HepG2 (cell line): ENCODE results near the gene CDA. TPM values are rescaled to one million over a fixed set of nuclear protein-coding genes. Genes with fewer than 3 reads are reported as not detected.

Experiments used
- ARID2 ChIP-seq: sonication (generic); formaldehyde crosslinking; IDR thresholded peaks from 2 replicates; pipeline ENCODE4 v1.8.1; 2022; ENCODE audit warnings: mild to moderate bottlenecking, missing genetic modification reagents, borderline replicate concordance
- ATF7-NPFF ChIP-seq: sonication (generic); formaldehyde crosslinking; IDR thresholded peaks from 2 replicates; pipeline ENCODE4 v1.8.1; 2023; ENCODE audit warnings: mild to moderate bottlenecking, low read depth, missing genetic modification reagents, moderate library complexity
- BCL3 ChIP-seq: sonication (generic); formaldehyde crosslinking; IDR thresholded peaks from 2 replicates; pipeline ENCODE4 v1.5.1; 2020; ENCODE audit warnings: mild to moderate bottlenecking, missing genetic modification reagents, moderate library complexity
- CBFB ChIP-seq: sonication (generic); formaldehyde crosslinking; IDR thresholded peaks from 2 replicates; pipeline ENCODE4 v1.4.0; 2020; ENCODE audit warnings: missing genetic modification reagents
- ELK4 ChIP-seq: sonication (generic); formaldehyde crosslinking; IDR thresholded peaks from 2 replicates; pipeline ENCODE4 v1.9.0; 2021; ENCODE audit warnings: missing genetic modification reagents, borderline replicate concordance
- EP300 ChIP-seq, 3 experiments: sonication (generic) in 1 of 3; formaldehyde crosslinking in 1 of 3; IDR thresholded peaks; 2 replicates each; pipeline versions ENCODE4 v1.5.1 to v1.6.1; 2011 to 2020; ENCODE audit warnings: low read depth in 2 of 3, low read length in 2 of 3, borderline replicate concordance in 1 of 3, improper control_type of control experiment in 1 of 3, mild to moderate bottlenecking in 1 of 3, missing genetic modification reagents in 1 of 3, moderate library complexity in 1 of 3
- FUBP1 ChIP-seq: sonication (generic); formaldehyde crosslinking; IDR thresholded peaks from 2 replicates; pipeline ENCODE4 v1.5.1; 2020; ENCODE audit warnings: missing genetic modification reagents, mild to moderate bottlenecking, borderline replicate concordance
- ONECUT2 ChIP-seq: sonication (generic); formaldehyde crosslinking; IDR thresholded peaks from 2 replicates; pipeline ENCODE4 v1.4.0; 2020; ENCODE audit warnings: missing genetic modification reagents
- PHF20 ChIP-seq: sonication (generic); formaldehyde crosslinking; IDR thresholded peaks from 2 replicates; pipeline ENCODE4 v1.5.0; 2020; ENCODE audit warnings: mild to moderate bottlenecking, missing genetic modification reagents
- POGK ChIP-seq: sonication (generic); formaldehyde crosslinking; conservative IDR thresholded peaks from 2 replicates; pipeline ENCODE4 v1.8.0; 2022; ENCODE audit warnings: mild to moderate bottlenecking, moderate library complexity, missing genetic modification reagents
- SRF ChIP-seq: IDR thresholded peaks from 2 replicates; pipeline ENCODE4 v1.6.1; 2011; ENCODE audit warnings: mild to moderate bottlenecking, low read depth, low read length, moderate library complexity
- ZFP41 ChIP-seq: sonication (generic); formaldehyde crosslinking; IDR thresholded peaks from 2 replicates; pipeline ENCODE4 v1.4.0; 2020; ENCODE audit warnings: mild to moderate bottlenecking, missing genetic modification reagents, borderline replicate concordance
- ZFX ChIP-seq: sonication (generic); formaldehyde crosslinking; IDR thresholded peaks from 2 replicates; pipeline ENCODE4 v1.4.0; 2020; ENCODE audit warnings: mild to moderate bottlenecking, low read depth, missing genetic modification reagents, moderate library complexity
- ZNF557 ChIP-seq: sonication (generic); formaldehyde crosslinking; IDR thresholded peaks from 2 replicates; pipeline ENCODE4 v1.4.0; 2020; ENCODE audit warnings: missing genetic modification reagents
- ZNF678 ChIP-seq: sonication (generic); formaldehyde crosslinking; IDR thresholded peaks from 2 replicates; pipeline ENCODE4 v1.4.0; 2020; ENCODE audit warnings: mild to moderate bottlenecking, missing genetic modification reagents
- polyA plus RNA-seq, 8 experiments: library from polyadenylated mRNA; depleted of rRNA in 3 of 8; stranded (reverse) in 7 of 8; unstranded in 1 of 8; fragments of >200 nt; fragmentation: Illumina TruSeq in 4 of 8; extraction: Trizol in 4 of 8; gene quantifications; 2 replicates each; pipeline versions ENCODE4 v1.2.1 to v1.2.3, GENCODE V29; 2011 to 2016; ENCODE audit warnings: low read depth in 4 of 8, missing spikeins in 1 of 8, mixed read lengths in 1 of 8; ENCODE audit not compliant: insufficient read depth in 1 of 8
- total RNA-seq, 5 experiments: library from RNA; depleted of rRNA; stranded (reverse); fragments of >200 nt; fragmentation: Illumina TruSeq; extraction: Trizol; gene quantifications; 2 replicates each; pipeline ENCODE4 v1.2.3, GENCODE V29; 2016; ENCODE audit warnings: low read depth in 1 of 5
- TF ChIP-seq, protein P1 (sequence below), 2 experiments: IDR thresholded peaks; 2 replicates each; pipeline ENCODE4 v1.6.1; 2011 to 2012; ENCODE audit warnings: low read length in 2 of 2, borderline replicate concordance in 1 of 2, low read depth in 1 of 2, mild to moderate bottlenecking in 1 of 2, moderate library complexity in 1 of 2

CDA gene
- total and polyA plus RNA-seq, 2 of the 13 experiments (the other 11 are each of a cell fraction or from before 2014, with no cell fraction given) = 0.66 to 2.1 TPM

DNA sequence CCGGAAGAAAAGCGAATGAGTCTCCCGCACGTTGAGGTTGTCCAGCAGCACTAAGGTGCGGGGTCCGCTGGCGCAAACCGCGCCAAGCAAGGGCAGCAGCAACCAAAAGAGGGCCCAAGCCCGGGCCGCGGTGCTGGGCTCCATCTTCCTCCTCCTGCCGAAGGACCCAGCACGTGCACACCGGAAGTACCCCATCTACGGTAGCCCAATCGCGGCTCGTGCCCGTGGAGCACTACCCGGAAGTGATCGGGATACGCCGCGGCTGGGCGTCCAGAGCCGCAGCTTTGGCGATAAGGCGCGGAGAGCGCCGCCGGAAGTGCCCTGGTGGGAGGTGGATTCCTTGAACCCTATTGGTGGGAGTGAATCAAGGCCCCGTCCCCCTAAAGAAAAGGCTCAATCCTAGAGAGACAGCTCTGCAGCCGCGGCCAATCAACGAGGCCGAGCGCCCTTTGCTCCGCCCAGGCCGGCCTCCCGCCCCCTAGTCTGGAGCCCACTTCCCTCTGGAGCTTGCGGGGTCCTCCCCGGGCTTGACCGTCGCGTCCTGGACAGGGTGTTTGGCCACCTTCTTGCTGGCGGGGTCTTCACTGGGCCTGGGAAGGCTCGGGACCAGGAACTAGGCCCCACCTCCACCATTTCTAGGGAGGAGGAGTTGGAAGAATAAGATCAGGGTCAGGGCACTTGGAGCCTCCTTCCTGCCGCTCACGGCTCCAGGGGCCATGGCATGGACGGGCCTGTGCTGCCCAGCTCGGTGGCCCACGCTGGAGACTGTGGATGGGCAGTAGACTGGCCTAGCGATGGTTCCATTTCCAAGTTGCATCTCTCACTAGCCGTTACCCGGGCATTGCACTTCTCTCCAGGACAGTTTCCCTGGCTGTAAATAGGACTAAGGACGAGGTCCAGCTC lies 72.6 kb downstream of the CDA start, which contains the start of gene DDOST (continued):
- 0 out of 2 replicates have a peak, but pooled peaks have one; percentile 38 for TF ChIP-seq ZNF557
- peak; percentile 45; the same call in 1 of the 2 replicates for TF ChIP-seq SRF
- no peak for TF ChIP-seq EP300 (IDR thresholded peaks at IDR 0.05; ENCODE audit: low read depth in 2 of 2, low read length in 2 of 2)
- TF ChIP-seq EP300 (CRISPR knock-in tag; IDR thresholded peaks at IDR 0.05; ENCODE audit: borderline replicate concordance) = 0 out of 2 replicates have a peak, but pooled peaks have one; percentile 16
- TF ChIP-seq ZFP41 (CRISPR knock-in tag) = 0 out of 2 replicates have a peak, but pooled peaks have one; percentile 52
- peak; percentile 48; the same call in 1 of the 2 replicates for TF ChIP-seq ZNF678 (CRISPR knock-in tag)
- peak; percentile 78 for TF ChIP-seq CBFB (CRISPR knock-in tag)
- TF ChIP-seq ATF7-NPFF (CRISPR knock-in tag) = peak; percentile 22; the same call in 1 of the 2 replicates
- no peak; the same call in 1 of the 2 replicates for TF ChIP-seq ELK4 (CRISPR knock-in tag)
- TF ChIP-seq FUBP1 (CRISPR knock-in tag) = no peak
- TF ChIP-seq, protein P1, sequence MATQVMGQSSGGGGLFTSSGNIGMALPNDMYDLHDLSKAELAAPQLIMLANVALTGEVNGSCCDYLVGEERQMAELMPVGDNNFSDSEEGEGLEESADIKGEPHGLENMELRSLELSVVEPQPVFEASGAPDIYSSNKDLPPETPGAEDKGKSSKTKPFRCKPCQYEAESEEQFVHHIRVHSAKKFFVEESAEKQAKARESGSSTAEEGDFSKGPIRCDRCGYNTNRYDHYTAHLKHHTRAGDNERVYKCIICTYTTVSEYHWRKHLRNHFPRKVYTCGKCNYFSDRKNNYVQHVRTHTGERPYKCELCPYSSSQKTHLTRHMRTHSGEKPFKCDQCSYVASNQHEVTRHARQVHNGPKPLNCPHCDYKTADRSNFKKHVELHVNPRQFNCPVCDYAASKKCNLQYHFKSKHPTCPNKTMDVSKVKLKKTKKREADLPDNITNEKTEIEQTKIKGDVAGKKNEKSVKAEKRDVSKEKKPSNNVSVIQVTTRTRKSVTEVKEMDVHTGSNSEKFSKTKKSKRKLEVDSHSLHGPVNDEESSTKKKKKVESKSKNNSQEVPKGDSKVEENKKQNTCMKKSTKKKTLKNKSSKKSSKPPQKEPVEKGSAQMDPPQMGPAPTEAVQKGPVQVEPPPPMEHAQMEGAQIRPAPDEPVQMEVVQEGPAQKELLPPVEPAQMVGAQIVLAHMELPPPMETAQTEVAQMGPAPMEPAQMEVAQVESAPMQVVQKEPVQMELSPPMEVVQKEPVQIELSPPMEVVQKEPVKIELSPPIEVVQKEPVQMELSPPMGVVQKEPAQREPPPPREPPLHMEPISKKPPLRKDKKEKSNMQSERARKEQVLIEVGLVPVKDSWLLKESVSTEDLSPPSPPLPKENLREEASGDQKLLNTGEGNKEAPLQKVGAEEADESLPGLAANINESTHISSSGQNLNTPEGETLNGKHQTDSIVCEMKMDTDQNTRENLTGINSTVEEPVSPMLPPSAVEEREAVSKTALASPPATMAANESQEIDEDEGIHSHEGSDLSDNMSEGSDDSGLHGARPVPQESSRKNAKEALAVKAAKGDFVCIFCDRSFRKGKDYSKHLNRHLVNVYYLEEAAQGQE (IDR thresholded peaks at IDR 0.05; ENCODE audit: borderline replicate concordance in 1 of 2, low read depth in 1 of 2, low read length in 2 of 2) = 0 out of 4 replicates have a peak, but pooled peaks of 1 of the 2 experiments have one; percentile 9
- no peak for TF ChIP-seq ONECUT2 (CRISPR knock-in tag)
- TF ChIP-seq PHF20 (CRISPR knock-in tag) = peak; percentile 98
- peak; percentile 81 for TF ChIP-seq ARID2 (CRISPR knock-in tag)
- peak; percentile 94 for TF ChIP-seq ZFX (CRISPR knock-in tag)
- TF ChIP-seq BCL3 (CRISPR knock-in tag) = peak; percentile 25; the same call in 1 of the 2 replicates
- TF ChIP-seq POGK (CRISPR knock-in tag) = peak; percentile 43; the same call in 1 of the 2 replicates
